ENCODE measurements around the gene HECTD2.

The HECTD2 gene

DNA sequence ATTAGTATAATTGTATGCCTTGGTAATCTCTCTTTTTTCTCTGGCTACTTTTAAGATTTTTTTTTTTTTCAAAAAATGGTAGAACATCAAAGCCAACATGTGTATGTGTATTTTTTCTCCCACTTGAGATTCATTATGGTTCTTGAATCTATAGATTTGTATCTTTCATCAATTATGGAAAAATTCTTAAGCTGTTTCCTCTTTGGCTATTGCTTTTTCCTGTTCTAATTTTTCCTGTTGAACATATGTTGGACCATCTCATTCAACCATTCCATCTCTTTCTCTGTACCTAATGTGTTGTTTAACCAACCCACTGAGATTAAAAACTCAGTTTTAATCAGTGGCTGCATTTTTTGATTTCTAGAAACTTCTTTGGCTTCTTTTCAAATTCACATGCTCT is 107.2 kb downstream of the HECTD2 start:
- no peak for ATAC-seq
- TF ChIP-seq, protein P1, sequence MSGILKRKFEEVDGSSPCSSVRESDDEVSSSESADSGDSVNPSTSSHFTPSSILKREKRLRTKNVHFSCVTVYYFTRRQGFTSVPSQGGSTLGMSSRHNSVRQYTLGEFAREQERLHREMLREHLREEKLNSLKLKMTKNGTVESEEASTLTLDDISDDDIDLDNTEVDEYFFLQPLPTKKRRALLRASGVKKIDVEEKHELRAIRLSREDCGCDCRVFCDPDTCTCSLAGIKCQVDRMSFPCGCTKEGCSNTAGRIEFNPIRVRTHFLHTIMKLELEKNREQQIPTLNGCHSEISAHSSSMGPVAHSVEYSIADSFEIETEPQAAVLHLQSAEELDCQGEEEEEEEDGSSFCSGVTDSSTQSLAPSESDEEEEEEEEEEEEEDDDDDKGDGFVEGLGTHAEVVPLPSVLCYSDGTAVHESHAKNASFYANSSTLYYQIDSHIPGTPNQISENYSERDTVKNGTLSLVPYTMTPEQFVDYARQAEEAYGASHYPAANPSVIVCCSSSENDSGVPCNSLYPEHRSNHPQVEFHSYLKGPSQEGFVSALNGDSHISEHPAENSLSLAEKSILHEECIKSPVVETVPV (CRISPR knock-in tag; IDR thresholded peaks at IDR 0.05), result no peak
- TF ChIP-seq TOX (CRISPR knock-in tag; IDR thresholded peaks at IDR 0.05; ENCODE audit: borderline replicate concordance) (no peak), ZFP30 (CRISPR knock-in tag; IDR thresholded peaks at IDR 0.05) (no peak), GLIS3 (CRISPR knock-in tag; IDR thresholded peaks at IDR 0.05) (no peak)
- TF ChIP-seq, protein P2, sequence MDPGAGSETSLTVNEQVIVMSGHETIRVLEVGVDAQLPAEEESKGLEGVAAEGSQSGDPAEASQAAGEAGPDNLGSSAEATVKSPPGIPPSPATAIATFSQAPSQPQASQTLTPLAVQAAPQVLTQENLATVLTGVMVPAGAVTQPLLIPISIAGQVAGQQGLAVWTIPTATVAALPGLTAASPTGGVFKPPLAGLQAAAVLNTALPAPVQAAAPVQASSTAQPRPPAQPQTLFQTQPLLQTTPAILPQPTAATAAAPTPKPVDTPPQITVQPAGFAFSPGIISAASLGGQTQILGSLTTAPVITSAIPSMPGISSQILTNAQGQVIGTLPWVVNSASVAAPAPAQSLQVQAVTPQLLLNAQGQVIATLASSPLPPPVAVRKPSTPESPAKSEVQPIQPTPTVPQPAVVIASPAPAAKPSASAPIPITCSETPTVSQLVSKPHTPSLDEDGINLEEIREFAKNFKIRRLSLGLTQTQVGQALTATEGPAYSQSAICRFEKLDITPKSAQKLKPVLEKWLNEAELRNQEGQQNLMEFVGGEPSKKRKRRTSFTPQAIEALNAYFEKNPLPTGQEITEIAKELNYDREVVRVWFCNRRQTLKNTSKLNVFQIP (CRISPR knock-in tag; IDR thresholded peaks at IDR 0.05; ENCODE audit: borderline replicate concordance, low read depth), result no peak

DNA sequence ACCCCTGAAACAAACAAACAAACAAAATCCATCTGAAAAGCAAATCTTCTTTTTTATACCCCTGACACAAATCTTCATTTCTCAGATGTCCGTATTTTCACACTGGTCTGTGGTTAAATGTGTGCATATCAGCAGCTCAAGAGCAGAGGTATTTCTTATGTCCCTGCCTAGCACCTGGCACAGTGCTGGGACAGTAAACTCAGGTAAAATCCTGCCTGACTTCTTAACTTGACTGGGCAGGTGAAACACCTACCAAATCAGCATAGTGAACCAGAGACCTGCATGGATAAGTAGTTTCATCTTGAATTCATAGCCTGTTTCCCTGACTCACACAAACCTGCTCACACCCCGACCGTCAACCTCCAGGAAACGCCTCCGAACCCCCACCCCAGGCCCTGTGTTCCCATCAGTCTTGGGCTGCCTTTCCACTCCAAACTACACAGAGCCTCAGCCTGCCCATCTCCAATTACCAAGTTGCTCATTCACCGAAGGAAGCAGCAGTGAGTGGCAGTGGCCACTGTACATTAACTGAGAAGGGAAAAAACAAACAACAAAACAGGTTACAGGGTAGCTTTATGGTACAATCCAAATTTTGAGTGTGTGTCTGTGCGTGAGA is 109.9 kb downstream of the HECTD2 start:
- ATAC-seq, result no peak

DNA sequence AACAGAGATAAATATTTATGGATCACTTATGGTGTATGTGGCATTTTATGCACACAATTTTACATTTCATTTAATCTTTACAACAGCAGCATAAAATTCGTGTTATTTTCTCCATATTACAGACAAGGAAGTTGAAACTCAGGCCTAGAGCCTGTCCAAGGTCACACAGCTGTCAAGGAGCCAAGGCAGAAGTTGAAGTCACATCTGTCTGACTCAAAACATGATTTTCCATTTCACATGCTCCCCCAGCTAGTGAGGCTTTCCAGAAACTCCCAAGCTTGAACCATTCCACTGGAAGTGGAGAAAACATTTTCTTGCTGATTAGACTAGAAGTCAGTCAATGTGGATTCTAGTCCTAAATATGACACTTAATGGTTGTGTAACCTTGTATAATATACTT is 110.5 kb downstream of the HECTD2 start:
- TF ChIP-seq, protein P3, sequence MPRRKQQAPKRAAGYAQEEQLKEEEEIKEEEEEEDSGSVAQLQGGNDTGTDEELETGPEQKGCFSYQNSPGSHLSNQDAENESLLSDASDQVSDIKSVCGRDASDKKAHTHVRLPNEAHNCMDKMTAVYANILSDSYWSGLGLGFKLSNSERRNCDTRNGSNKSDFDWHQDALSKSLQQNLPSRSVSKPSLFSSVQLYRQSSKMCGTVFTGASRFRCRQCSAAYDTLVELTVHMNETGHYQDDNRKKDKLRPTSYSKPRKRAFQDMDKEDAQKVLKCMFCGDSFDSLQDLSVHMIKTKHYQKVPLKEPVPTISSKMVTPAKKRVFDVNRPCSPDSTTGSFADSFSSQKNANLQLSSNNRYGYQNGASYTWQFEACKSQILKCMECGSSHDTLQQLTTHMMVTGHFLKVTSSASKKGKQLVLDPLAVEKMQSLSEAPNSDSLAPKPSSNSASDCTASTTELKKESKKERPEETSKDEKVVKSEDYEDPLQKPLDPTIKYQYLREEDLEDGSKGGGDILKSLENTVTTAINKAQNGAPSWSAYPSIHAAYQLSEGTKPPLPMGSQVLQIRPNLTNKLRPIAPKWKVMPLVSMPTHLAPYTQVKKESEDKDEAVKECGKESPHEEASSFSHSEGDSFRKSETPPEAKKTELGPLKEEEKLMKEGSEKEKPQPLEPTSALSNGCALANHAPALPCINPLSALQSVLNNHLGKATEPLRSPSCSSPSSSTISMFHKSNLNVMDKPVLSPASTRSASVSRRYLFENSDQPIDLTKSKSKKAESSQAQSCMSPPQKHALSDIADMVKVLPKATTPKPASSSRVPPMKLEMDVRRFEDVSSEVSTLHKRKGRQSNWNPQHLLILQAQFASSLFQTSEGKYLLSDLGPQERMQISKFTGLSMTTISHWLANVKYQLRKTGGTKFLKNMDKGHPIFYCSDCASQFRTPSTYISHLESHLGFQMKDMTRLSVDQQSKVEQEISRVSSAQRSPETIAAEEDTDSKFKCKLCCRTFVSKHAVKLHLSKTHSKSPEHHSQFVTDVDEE (CRISPR knock-in tag; IDR thresholded peaks at IDR 0.05), result no peak
- TF ChIP-seq, protein P4, sequence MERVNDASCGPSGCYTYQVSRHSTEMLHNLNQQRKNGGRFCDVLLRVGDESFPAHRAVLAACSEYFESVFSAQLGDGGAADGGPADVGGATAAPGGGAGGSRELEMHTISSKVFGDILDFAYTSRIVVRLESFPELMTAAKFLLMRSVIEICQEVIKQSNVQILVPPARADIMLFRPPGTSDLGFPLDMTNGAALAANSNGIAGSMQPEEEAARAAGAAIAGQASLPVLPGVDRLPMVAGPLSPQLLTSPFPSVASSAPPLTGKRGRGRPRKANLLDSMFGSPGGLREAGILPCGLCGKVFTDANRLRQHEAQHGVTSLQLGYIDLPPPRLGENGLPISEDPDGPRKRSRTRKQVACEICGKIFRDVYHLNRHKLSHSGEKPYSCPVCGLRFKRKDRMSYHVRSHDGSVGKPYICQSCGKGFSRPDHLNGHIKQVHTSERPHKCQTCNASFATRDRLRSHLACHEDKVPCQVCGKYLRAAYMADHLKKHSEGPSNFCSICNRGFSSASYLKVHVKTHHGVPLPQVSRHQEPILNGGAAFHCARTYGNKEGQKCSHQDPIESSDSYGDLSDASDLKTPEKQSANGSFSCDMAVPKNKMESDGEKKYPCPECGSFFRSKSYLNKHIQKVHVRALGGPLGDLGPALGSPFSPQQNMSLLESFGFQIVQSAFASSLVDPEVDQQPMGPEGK (CRISPR knock-in tag; IDR thresholded peaks at IDR 0.05; ENCODE audit: borderline replicate concordance), result no peak
- no peak for TF ChIP-seq SNAI2 (CRISPR knock-in tag; IDR thresholded peaks at IDR 0.05)
- no peak for TF ChIP-seq CSDC2 (CRISPR knock-in tag; IDR thresholded peaks at IDR 0.05)
- TF ChIP-seq PPARA (CRISPR knock-in tag; IDR thresholded peaks at IDR 0.05; ENCODE audit: borderline replicate concordance), result no peak
- TF ChIP-seq, protein P2 (CRISPR knock-in tag; IDR thresholded peaks at IDR 0.05; ENCODE audit: borderline replicate concordance, low read depth), result no peak
- TF ChIP-seq, protein P1 (CRISPR knock-in tag; IDR thresholded peaks at IDR 0.05), result no peak
- TF ChIP-seq TOX (CRISPR knock-in tag; IDR thresholded peaks at IDR 0.05; ENCODE audit: borderline replicate concordance), result no peak
- no peak for TF ChIP-seq BACH2 (CRISPR knock-in tag; IDR thresholded peaks at IDR 0.05; ENCODE audit: borderline replicate concordance)
- TF ChIP-seq, protein P5, sequence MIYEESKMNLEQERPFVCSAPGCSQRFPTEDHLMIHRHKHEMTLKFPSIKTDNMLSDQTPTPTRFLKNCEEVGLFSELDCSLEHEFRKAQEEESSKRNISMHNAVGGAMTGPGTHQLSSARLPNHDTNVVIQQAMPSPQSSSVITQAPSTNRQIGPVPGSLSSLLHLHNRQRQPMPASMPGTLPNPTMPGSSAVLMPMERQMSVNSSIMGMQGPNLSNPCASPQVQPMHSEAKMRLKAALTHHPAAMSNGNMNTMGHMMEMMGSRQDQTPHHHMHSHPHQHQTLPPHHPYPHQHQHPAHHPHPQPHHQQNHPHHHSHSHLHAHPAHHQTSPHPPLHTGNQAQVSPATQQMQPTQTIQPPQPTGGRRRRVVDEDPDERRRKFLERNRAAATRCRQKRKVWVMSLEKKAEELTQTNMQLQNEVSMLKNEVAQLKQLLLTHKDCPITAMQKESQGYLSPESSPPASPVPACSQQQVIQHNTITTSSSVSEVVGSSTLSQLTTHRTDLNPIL (CRISPR knock-in tag; IDR thresholded peaks at IDR 0.05; ENCODE audit: low read depth), result no peak
- no peak for TF ChIP-seq ISL1 (CRISPR knock-in tag; IDR thresholded peaks at IDR 0.05)
- TF ChIP-seq ZNF70 (CRISPR knock-in tag; IDR thresholded peaks at IDR 0.05), result no peak
- no peak for TF ChIP-seq TCF4 (CRISPR knock-in tag; IDR thresholded peaks at IDR 0.05; ENCODE audit: borderline replicate concordance)
- TF ChIP-seq ZFP30 (CRISPR knock-in tag; IDR thresholded peaks at IDR 0.05), result no peak
- no peak for TF ChIP-seq ZFP3 (CRISPR knock-in tag; IDR thresholded peaks at IDR 0.05)
- no peak for TF ChIP-seq ARNTL (CRISPR knock-in tag; IDR thresholded peaks at IDR 0.05; ENCODE audit: borderline replicate concordance, low read depth)
- TF ChIP-seq OSR1 (CRISPR knock-in tag; IDR thresholded peaks at IDR 0.05), result no peak
- no peak for TF ChIP-seq ZNF565 (CRISPR knock-in tag; conservative IDR thresholded peaks at IDR 0.05; ENCODE audit: low read depth)
- no peak for TF ChIP-seq RARB (CRISPR knock-in tag; IDR thresholded peaks at IDR 0.05)
- ATAC-seq, result no peak

More for the DNA sequence above, 109.9 kb downstream of the HECTD2 start:
- TF ChIP-seq GLIS3 (CRISPR knock-in tag; IDR thresholded peaks at IDR 0.05) (no peak), ZNF565 (CRISPR knock-in tag; conservative IDR thresholded peaks at IDR 0.05; ENCODE audit: low read depth) (no peak), CSDC2 (CRISPR knock-in tag; IDR thresholded peaks at IDR 0.05) (no peak), TOX (CRISPR knock-in tag; IDR thresholded peaks at IDR 0.05; ENCODE audit: borderline replicate concordance) (no peak), SNAI2 (CRISPR knock-in tag; IDR thresholded peaks at IDR 0.05) (no peak)
- TF ChIP-seq, protein P4 (CRISPR knock-in tag; IDR thresholded peaks at IDR 0.05; ENCODE audit: borderline replicate concordance), result no peak
